HG02970 (cell line): ENCODE data around the gene PGF.

Experiments used
- ATAC-seq: cut with Tn5 transposase; IDR thresholded peaks from one replicate; pipeline ENCODE4 v1.9.1; 2021; ENCODE audit warnings: mild to moderate bottlenecking, moderate library complexity, moderate number of reproducible peaks; ENCODE audit not compliant: unreplicated experiment, low FRiP score

The PGF gene

DNA sequence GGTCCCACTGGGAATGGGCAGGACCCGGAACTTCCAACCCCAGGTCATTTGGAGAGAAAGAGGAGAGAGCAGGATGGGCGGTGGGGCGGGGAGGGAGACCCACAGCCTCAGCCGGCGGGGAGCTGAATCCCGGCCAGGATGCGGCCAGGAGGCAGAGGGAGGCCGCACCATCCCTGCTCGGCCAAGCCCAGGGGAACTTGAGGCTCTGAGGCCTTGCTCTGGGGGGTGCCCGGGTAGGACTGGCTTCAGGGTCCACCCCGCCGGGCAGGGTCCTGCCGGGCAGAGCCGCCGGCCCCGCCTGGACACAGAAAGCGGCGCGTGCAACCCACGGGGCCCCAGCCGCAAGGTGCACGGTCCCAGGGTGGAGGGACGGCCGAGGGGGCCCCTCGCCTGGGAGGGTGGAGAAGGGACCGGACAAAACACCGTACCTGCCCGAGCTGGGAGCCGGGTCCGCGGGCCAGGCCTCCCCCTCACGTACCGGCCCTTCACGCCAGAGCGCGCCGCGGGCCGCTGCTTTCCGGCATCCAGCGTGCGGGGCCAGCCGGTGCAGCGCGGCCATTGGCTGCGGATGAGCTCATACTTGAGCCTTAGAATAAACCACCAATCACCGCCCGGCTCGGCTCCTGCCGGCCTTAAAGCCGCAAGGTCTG lies 32.5 kb downstream of the PGF start, which contains the start of gene RPS6KL1:
TSS of gene RPS6KL1 (minus strand) at position 509 of the 650 bp plus-strand sequence. CDS start 1,719 bp downstream, outside the sequence.
- ATAC-seq = no peak

GRCh38 chr14:74921987-74922751 lies 33.2 kb downstream of the PGF start:
- no peak for ATAC-seq

DNA sequence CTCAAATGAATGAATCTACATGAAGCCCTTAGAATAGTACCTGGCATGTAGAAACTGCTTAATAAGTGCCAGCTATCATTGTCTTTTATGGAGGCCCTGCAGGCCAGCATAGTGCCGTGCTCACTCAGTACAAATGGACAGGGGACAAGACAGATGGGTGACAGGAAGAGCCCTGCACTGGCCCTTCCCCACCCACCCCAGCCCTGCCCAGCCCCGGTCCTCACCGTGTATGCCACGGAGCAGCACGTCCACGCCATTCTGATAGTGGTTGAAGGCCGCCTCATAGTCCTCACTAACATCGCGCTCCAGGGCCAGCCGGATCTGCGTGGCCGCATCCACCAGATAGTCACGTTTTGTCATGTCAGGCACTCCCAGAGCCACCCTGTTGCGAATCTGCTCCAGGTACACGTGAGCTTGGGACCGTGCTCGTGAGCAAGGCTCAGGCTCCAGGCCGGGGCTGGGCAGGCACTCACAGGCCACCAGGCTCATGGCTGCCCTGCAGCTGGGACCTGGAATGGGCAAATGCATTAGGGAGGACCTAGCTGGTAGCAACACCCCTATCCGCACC lies 34.3 kb downstream of the PGF start:
- no peak for ATAC-seq

- ATAC-seq = no peak
Observed at GRCh38 chr14:74920281-74920680, 35.1 kb downstream of the PGF start.

DNA sequence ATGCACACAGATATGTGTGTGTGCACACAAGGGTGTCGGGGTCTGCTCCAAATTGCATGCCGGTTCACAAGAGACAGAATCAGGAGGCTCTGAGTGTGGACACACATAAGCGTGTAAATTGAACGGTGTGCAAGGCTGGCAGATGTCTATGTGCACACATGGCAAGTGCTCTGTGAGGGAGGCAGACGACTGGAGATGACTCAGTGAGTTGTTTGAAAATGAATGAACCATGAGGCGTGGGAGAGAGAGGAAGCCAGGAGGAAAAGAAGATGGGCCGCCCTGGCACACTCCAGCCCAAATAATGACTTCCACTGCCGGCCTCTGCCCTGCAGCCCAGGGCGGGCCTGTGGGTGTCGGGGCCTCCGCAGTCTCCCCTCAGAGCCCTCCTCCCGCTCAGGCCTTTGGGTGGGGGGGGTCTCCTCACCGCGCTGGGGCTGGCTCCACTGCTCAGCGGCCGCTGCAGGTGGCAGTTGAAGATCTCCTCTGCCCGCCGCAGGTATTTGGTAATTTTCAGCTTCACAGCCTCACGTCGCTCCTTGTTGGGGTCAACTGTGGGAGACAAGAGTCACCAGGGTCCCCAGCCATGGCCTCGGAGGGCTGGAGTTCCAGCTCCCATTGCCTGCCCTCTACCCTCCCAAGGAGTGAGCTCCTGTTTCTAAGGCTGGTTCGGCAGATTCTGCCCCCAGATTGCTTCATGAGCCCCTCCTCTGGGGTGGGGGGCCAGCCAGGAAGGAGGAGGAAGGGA lies 35.8 kb downstream of the PGF start:
- no peak for ATAC-seq

DNA sequence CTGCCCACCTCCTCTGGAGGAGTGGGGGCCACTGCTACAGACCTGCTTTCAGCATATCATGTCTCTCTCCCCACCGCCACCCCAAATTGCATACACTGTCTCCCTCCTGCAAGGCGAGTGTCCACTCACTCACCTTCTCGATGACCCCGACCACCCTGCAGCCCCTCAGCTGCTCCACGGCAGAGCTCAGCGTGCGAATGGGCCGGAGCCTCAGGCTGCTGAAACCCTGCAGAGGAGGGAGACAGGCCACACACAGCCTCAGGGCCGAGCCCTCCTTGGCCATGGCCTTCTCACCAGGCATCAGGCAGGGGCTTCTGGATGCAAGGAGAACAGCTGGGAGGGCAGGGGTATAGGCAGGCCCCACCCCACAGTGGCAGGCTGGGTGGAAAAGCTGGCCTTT lies 37.0 kb downstream of the PGF start:
- no peak for ATAC-seq

DNA sequence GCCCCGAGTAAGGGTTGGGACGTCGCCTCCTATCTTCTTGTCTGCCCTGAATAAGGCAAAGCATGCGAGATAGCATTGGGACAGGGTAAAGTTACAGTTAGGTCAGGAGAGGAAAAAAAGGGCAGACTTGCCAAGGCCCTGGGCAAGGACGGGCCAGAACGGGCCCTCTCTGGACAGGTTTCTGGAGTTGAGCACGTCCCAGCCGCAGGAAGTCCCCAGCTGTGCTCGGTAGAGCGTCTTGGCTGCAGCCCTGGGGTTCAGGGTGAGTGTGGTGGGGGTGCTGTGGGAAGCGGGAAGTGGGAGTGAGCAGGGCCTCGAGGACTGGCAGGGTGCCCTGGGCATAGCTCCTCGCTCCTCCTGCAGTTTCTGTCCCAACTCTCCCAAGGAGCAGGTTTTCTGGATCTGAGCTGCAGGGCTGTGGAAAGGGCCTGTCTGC lies 37.7 kb downstream of the PGF start:
- no peak for ATAC-seq

- no peak for ATAC-seq
Observed at GRCh38 chr14:74917178-74917543, 38.2 kb downstream of the PGF start.

DNA sequence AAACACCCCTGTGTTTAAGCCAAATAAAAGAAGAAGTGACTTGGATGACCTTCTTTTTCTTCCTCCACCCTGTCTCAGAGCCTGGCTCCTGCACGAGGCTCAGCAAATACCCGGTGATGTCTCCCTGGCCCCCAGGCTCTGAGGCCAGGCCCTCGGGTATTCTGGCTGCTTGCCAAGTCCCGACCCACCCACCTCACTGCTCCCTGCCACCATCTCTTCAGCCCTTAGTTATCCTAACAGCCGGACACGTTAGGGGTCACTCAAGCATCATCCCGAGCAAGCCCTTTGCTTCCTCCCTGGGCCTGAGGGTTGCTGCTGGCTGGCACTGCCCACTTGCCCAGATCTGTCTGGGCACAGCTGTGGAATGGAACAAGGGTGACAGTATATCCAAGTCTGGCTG lies 39.6 kb downstream of the PGF start:
- ATAC-seq = no peak

- no peak for ATAC-seq
Observed at GRCh38 chr14:74915426-74915825, 40.0 kb downstream of the PGF start.

DNA sequence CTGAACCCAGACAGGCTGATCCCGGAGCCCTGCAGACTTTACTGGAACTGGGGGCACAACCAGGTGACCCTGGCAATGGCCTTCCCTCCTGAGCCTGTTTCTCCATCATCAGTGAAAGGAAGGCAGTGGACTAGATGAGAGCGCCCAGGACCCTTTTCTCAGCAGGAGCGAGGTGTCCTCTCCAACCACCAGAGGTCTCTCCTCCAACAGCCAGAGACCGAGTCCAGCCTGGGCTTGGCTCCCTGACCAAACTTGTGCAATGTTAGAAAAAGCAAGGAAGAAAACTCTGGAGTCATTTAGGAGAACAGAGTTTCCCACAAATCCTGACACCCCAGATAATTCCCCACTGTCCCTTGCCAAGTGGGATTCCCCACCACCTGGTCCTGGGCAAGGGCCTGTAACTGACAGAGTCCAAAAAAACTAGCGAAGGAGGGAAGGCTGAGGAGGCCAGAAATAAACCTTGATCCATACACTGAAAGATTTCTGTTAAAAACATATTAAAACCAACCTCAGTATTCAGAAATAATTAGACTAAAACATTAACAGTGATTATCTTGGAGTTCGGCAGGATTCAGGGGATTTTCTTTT lies 41.3 kb downstream of the PGF start:
- no peak for ATAC-seq

GRCh38 chr14:74913393-74913910 lies 41.9 kb downstream of the PGF start:
- no peak for ATAC-seq

DNA sequence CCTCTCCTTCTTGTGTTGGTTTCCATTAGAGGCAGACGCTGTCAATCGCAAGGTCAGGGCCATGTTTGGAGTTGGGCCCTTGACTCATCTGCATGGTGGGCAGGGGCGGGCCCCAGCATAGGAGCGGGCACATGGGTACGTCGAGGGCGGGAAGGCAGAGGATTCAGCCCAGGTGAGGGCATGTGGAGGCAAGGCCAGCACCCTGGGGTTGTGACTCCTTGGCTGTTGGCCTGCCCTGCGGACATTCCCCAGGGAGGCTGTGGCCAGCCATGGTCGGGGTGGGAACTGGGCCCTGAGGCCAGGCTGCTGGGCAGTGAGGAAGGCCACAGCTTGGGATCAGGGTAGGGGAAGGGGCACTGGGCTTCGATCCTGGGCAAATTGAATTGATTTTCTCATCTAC lies 42.6 kb downstream of the PGF start:
- no peak for ATAC-seq

- no peak for ATAC-seq
Observed at GRCh38 chr14:74912111-74912510, 43.3 kb downstream of the PGF start.

DNA sequence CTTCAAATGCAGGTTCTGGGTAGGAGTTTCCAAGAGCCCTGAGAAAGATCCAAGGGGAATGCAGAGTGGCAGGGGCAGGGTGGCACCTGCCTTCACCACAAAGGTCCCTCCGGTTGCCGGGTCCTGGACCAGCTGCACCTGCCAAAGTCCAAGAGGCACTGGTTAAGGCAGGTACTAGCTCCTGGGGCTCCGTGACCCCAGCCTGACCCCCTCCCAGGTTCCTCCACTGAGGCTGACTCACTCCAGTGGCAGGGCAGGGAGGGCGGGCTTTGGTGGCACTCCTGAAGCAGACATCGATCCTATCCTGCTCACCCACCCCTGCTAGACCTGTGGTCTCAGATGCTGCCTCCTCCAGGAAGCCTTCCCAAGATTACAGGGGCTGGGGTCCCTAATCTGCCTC lies 43.7 kb downstream of the PGF start:
- ATAC-seq = no peak

- ATAC-seq = no peak
Observed at GRCh38 chr14:74911221-74911620, 44.2 kb downstream of the PGF start.

- ATAC-seq = no peak
Observed at GRCh38 chr14:74910556-74910955, 44.8 kb downstream of the PGF start.

DNA sequence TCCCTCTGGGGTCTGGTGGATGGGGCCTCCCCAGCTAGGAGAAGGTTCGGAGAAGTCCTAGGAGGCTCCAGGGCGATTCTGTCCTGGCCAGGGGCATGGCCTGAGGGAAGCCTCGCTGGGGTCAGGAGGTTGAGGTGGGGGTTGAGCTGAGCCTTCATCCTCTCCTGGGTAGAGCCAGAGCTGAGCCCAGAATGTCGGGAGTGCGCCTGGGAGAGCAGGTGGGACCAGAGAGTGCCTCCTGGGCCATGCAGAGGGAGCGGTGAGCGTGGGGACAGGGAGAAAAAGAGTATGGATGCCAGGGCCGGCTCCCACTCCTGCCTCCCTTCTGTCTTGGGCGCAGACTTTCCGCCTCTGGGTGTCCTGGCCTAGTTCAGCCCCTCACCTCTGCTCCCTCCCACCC lies 45.5 kb downstream of the PGF start:
- ATAC-seq = no peak

- no peak for ATAC-seq
Observed at GRCh38 chr14:74909501-74909900, 45.9 kb downstream of the PGF start.

GRCh38 chr14:74908861-74909341 lies 46.5 kb downstream of the PGF start:
- ATAC-seq = no peak
